Activated naive CD8-positive, alpha-beta T cell treated with anti-CD3 and anti-CD28 coated beads for 36 hours (primary cell): Measurements from ENCODE around the gene COA5. TPM values are rescaled to one million over a fixed set of nuclear protein-coding genes. Genes with fewer than 3 reads are reported as not detected.
A peak's percentile ranks its signal among the peaks of the same experiment; 100 is the strongest.

ENCODE experiments used
- DNase-seq: peaks from one replicate; pipeline ENCODE4 v3.0.0; 2021
- H3K27ac Mint-ChIP-seq: one replicate; pipeline ENCODE4 v1.8.0; 2022; ENCODE audit warnings: mild to moderate bottlenecking, moderate library complexity, mixed read lengths
- H3K27me3 Mint-ChIP-seq: one replicate; pipeline ENCODE4 v1.8.0; 2022; ENCODE audit warnings: mild to moderate bottlenecking, mixed read lengths
- H3K36me3 Mint-ChIP-seq: one replicate; pipeline ENCODE4 v1.8.0; 2021; ENCODE audit warnings: mild to moderate bottlenecking, mixed read lengths
- H3K4me1 Mint-ChIP-seq: one replicate; pipeline ENCODE4 v1.8.0; 2021; ENCODE audit warnings: mixed read lengths
- H3K4me3 Mint-ChIP-seq: one replicate; pipeline ENCODE4 v1.8.0; 2022; ENCODE audit warnings: mild to moderate bottlenecking, moderate library complexity, mixed read lengths
- H3K9me3 Mint-ChIP-seq: one replicate; pipeline ENCODE4 v1.8.0; 2022; ENCODE audit warnings: mixed read lengths
- total RNA-seq, 2 experiments: library from RNA; stranded (reverse); gene quantifications; one replicate each; pipeline ENCODE4 v1.2.3, GENCODE V29; 2021

The COA5 gene
- total RNA-seq, 2 experiments from 2014 or later: 27.1 to 27.2 TPM

- DNase-seq: no peak
- peak overlapping the region; percentile 38 for H3K27ac Mint-ChIP-seq
- no peaks in the 10 kb centered on the region for H3K9me3 Mint-ChIP-seq
- peaks cover 2% of the 10 kb centered on the region for H3K4me1 Mint-ChIP-seq
- no peaks in the 10 kb centered on the region for H3K27me3 Mint-ChIP-seq
- H3K36me3 Mint-ChIP-seq: peaks cover 15% of the 10 kb centered on the region
- H3K4me3 Mint-ChIP-seq: peak overlapping the region; percentile 10
Measured at GRCh38 chr2:98570356-98570755, 38.0 kb downstream of the COA5 start.

DNA sequence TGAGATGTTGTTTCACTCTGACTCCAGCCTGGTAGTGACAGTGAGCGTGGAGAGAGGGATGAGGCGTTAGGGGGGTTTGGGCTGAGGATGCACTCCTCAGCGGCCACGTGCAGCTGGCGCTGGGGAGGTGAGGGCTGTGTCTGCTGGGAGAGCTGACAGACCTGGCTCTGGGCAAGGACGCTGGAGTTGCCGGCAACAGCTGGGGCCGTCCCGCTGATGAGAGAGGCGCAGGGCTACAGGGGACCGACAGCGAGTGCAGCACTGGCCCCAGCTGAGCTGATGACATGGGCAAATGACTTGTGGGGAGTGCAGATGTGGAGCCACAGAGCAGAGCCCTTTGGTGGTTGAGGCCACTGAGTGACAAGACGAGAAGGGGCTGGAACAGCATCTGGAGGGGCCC, 38.4 kb downstream of the COA5 start:
- Mint-ChIP-seq H3K4me1 (peaks cover 5% of the 10 kb centered on the region), H3K27me3 (no peaks in the 10 kb centered on the region), H3K36me3 (peaks cover 15% of the 10 kb centered on the region), H3K9me3 (no peaks in the 10 kb centered on the region), H3K27ac (peak overlapping the region; percentile 38), H3K4me3 (no peak overlapping the region)
- no peak for DNase-seq

GRCh38 chr2:98569197-98569793, 39.0 kb downstream of the COA5 start:
- H3K27me3 Mint-ChIP-seq: no peaks in the 10 kb centered on the region
- H3K4me1 Mint-ChIP-seq: peaks cover 5% of the 10 kb centered on the region
- peaks cover 15% of the 10 kb centered on the region for H3K36me3 Mint-ChIP-seq
- peak; percentile 63 for DNase-seq
- peak overlapping the region; percentile 31 for H3K27ac Mint-ChIP-seq
- no peaks in the 10 kb centered on the region for H3K9me3 Mint-ChIP-seq
- no peak overlapping the region for H3K4me3 Mint-ChIP-seq

DNA sequence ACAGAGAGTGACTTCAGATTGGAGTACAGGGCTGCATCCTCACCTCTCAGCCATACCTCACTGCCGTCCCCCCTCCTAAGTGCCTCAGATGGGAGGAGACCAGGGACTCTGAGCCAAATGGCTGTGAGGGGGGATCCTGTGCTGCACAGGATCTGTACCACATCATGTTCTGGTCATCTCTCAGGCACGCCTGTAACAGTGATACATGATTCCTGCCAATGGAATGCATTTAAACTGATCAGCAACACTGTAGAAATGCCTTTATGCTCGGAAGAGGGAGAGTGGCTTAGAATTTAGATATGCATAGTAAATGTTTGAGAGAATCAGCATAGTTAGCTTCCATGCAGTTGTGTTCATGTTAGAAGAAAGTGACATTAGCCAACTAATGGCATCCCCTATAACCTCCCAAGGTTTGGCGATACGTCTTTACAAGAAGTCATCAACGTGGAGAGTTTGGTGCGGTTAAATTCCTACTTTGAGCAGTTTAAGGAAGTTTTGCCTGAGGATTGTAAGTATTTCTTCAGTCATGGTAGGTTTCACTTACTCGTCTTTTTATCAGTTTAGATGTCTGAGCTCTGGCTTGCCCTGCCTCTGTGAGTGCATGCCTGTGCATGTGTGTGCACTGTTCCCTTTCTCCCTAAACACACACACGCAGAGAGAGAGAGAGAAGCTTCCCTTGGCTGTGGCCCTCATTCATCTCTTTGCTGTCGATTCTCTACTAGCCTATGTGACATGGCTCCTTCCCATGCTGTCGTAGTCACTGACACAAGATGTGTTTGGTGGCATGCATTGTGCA, 40.0 kb downstream of the COA5 start:
- Mint-ChIP-seq H3K27ac (no peak overlapping the region), H3K4me3 (no peak overlapping the region), H3K27me3 (no peaks in the 10 kb centered on the region), H3K4me1 (peaks cover 5% of the 10 kb centered on the region), H3K9me3 (no peaks in the 10 kb centered on the region), H3K36me3 (peaks cover 15% of the 10 kb centered on the region)
- DNase-seq: no peak

GRCh38 chr2:98565941-98566340, 42.4 kb downstream of the COA5 start:
- no peak for DNase-seq
- peaks cover 15% of the 10 kb centered on the region for H3K36me3 Mint-ChIP-seq
- no peak overlapping the region for H3K4me3 Mint-ChIP-seq
- H3K4me1 Mint-ChIP-seq: peaks cover 5% of the 10 kb centered on the region
- H3K27ac Mint-ChIP-seq: no peak overlapping the region
- H3K9me3 Mint-ChIP-seq: no peaks in the 10 kb centered on the region
- no peaks in the 10 kb centered on the region for H3K27me3 Mint-ChIP-seq

DNA sequence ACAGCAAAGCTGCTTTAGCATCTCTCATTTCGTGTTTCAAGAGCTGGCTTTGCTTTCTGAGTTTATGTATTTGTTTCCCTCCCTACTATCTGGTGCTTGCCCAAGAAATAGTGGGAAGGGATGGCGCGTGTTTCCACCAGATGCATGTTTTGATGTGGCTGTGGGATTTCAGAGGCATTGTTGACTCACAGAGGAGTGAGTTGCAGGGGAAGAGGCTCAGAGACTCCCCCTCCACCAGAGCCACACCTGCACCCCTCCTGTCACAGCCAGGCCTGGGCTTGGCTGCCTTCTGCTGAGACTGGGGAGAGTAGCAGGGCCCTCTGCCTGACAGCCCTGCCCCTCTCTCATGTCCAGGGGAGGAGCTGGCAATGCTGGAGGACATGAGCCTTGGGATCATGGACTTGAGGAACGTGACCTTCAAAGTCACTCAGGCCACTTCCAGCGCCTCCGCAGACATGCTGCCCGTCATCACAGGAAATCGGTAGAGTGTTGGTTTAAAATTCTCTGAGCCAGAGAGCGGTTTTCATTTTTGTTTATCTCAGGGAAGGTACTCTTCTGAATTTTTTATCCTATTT, 42.9 kb downstream of the COA5 start:
- Mint-ChIP-seq H3K4me3 (no peak overlapping the region), H3K36me3 (peaks cover 15% of the 10 kb centered on the region), H3K4me1 (peaks cover 5% of the 10 kb centered on the region), H3K27me3 (no peaks in the 10 kb centered on the region), H3K9me3 (no peaks in the 10 kb centered on the region), H3K27ac (no peak overlapping the region)
- DNase-seq: no peak

- Mint-ChIP-seq H3K36me3 (peaks cover 8% of the 10 kb centered on the region), H3K27ac (no peak overlapping the region), H3K9me3 (no peaks in the 10 kb centered on the region), H3K27me3 (no peaks in the 10 kb centered on the region), H3K4me3 (no peak overlapping the region), H3K4me1 (peaks cover 6% of the 10 kb centered on the region)
- no peak for DNase-seq
Measured at GRCh38 chr2:98564541-98565132, 43.7 kb downstream of the COA5 start.

GRCh38 chr2:98563394-98563793, 44.9 kb downstream of the COA5 start:
- H3K36me3 Mint-ChIP-seq: peaks cover 6% of the 10 kb centered on the region
- no peaks in the 10 kb centered on the region for H3K9me3 Mint-ChIP-seq
- H3K4me1 Mint-ChIP-seq: peaks cover 14% of the 10 kb centered on the region
- DNase-seq: no peak
- H3K4me3 Mint-ChIP-seq: no peak overlapping the region
- no peaks in the 10 kb centered on the region for H3K27me3 Mint-ChIP-seq
- H3K27ac Mint-ChIP-seq: peak overlapping the region; percentile 46

DNA sequence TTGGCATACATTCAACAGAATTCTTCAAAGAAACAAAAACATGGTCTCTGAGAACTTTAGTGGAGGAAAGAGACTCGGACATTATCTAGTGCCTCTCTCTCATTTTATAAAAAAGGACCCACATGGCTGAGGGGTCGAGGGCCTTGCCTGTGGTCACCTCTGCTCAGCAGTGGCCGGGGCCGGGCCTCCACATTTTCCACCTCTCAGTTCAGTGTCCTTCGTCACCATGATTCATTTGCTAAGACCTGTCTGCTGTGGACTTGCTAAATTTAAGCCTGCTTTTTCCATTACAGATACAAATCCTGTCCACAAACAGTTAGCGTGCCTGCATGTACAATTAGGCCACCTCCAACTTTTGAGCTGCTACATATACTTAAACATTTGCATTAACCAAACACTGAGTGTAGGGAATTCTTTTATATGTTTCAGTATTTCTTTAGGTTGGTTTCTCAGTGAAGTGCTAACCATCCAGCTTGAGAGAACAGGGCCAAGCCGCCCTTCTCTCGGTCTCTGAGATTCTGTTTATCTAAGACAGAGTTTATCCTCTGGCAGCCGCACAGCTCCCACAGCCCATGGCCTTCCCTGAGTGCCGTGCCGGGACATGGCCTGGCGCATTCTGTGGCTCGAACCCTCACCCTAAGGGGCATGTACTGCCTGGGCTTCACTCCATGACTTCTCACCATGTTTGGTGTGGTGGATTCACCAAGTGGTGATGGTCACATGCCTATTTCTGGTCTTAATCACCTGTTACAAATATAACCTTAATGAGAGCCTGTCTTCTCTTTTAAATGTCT, 46.2 kb downstream of the COA5 start:
- Mint-ChIP-seq H3K27ac (no peak overlapping the region), H3K4me3 (no peak overlapping the region), H3K36me3 (peaks cover 6% of the 10 kb centered on the region), H3K9me3 (no peaks in the 10 kb centered on the region), H3K4me1 (peaks cover 19% of the 10 kb centered on the region), H3K27me3 (no peaks in the 10 kb centered on the region)
- no peak for DNase-seq

GRCh38 chr2:98561018-98561417, 47.3 kb downstream of the COA5 start:
- H3K27ac Mint-ChIP-seq: peak overlapping the region; percentile 49
- H3K4me3 Mint-ChIP-seq: no peak overlapping the region
- H3K36me3 Mint-ChIP-seq: peaks cover 8% of the 10 kb centered on the region
- peaks cover 29% of the 10 kb centered on the region for H3K4me1 Mint-ChIP-seq
- no peaks in the 10 kb centered on the region for H3K27me3 Mint-ChIP-seq
- H3K9me3 Mint-ChIP-seq: no peaks in the 10 kb centered on the region
- no peak for DNase-seq

DNA sequence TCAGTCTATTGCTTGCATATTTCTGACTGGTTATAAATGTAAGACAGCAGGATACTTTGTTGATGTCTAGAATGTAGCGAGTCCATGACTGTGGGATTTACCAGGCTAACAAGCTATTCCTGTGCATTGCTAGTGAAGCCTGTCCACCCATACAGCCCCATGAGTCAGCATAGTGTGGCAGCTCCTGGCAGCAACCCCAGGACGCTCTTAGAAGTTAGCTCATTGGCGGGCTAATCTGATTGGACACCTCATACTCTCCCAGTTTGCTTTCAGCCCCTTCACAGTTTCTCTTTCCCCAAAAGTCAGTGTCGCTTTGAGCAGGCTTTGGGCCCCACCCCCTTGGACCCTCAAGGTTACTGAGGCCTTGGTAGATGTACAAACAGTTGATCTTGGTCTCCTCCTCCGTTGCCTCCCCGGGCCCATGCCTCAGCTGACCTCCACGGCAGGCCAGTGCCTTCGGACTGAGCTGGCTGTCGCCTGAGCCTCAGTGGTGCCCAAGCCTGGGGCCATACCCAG, 48.0 kb downstream of the COA5 start:
- Mint-ChIP-seq H3K4me3 (no peak overlapping the region), H3K9me3 (no peaks in the 10 kb centered on the region), H3K27me3 (no peaks in the 10 kb centered on the region), H3K27ac (peak overlapping the region; percentile 49), H3K4me1 (peaks cover 28% of the 10 kb centered on the region), H3K36me3 (peaks cover 8% of the 10 kb centered on the region)
- no peak for DNase-seq

DNA sequence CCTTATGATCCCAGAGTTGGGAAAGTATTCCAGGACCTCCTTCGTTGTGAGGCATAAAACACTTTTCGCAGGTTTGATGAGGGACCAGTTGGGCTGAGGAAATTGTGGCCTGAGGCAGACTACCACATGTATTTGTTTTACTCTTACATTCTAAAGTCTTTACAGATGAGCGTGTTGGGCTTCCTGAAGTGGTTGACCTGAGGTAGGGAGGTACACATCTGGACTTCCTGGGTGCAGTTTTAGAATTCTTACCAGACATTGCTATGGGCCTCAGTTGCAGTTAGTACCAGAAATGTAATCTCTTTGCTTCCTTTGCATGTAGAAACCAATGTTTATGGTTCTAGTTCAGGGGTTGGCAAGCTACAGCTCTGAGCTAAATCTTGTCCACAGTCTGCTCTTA, 48.7 kb downstream of the COA5 start:
- Mint-ChIP-seq H3K9me3 (no peaks in the 10 kb centered on the region), H3K27me3 (no peaks in the 10 kb centered on the region), H3K4me1 (peaks cover 25% of the 10 kb centered on the region), H3K4me3 (no peak overlapping the region), H3K27ac (peak overlapping the region; percentile 49), H3K36me3 (peaks cover 10% of the 10 kb centered on the region)
- DNase-seq: no peak

DNA sequence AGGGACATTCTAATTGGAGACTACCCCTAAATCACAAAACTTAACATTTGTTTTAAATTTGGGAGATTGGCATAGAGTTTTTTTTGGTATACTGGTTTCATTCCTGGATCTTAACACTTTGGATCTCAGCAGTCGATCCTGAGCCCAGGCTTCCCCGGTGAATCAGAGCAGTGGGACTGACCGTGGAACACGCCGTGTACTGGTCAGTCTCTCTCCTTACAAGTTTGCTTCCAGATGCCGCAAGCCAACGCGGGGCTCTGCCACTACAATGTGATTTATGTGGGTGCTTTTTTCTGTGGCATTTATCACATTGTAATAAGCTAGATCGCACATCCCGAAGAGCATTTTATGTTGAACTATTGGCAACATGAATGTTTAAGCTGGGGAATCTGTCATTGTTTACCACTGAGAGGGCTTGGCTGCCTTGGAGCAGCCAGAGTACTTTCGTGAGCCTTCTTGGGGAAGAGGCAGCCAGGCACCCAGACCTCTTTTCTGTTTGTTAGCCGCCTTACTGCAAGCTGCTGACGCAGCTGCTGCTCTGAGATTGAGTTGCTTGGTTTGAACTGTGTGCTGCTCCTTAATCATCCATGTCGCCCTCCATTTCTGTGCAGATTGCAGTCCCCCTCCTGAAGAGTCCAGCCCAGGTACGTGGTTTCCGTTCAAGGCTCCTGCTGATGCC, 49.3 kb downstream of the COA5 start:
- DNase-seq: no peak
- Mint-ChIP-seq H3K27ac (peak overlapping the region; percentile 49), H3K9me3 (no peaks in the 10 kb centered on the region), H3K4me3 (no peak overlapping the region), H3K4me1 (peaks cover 25% of the 10 kb centered on the region), H3K27me3 (no peaks in the 10 kb centered on the region), H3K36me3 (peaks cover 11% of the 10 kb centered on the region)

DNA sequence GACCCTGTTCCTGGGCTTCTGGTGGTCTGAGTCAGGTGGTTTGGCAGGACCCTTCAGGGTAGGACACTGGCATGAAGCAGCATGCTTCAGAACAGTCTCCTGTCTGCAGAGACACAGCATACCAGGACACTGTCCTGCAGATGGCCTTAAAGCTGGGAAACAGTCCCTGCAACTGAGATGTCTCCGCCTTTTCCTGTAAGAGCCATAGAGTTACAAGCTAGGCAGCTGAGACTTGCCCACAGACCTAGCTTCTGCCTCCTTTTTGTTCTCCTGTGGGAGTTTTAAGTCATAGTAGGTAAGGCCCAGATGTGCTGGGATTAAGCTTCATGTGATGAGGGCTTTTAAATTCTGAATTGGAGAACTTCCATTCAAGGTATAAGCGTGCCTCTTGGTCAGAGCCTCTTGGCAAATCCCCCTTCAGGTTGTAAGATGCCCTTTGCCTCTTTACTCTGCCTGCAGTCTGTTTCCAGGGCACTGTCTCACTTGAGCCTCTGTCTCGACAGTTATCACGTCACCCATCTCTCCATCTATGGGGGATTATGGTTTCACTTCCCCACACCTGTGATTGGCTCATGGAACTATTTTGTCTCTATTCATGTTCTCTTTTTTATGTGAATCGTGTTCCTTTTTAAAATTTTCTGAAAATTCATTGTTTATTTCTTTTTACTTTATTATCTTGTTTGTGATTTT, 51.8 kb downstream of the COA5 start:
- H3K36me3 Mint-ChIP-seq: peaks cover 32% of the 10 kb centered on the region

More for the DNA sequence above, 51.8 kb downstream of the COA5 start:
- peaks cover 41% of the 10 kb centered on the region for H3K4me1 Mint-ChIP-seq
- H3K27ac Mint-ChIP-seq: no peak overlapping the region
- no peak overlapping the region for H3K4me3 Mint-ChIP-seq
- no peaks in the 10 kb centered on the region for H3K27me3 Mint-ChIP-seq
- H3K9me3 Mint-ChIP-seq: no peaks in the 10 kb centered on the region
- DNase-seq: no peak
